ENCODE results near the gene SNAPC1.
"Not testable (repeated sequence)": the region's sequence is repeated elsewhere in the genome, so short reads cannot be mapped to it uniquely, and the experiment has no call there.

The SNAPC1 gene

GRCh38 chr14:61739133-61739532 lies 23.1 kb upstream of the SNAPC1 start:
- H3K4me3 ChIP-seq (ENCODE audit: low read length), result no peak overlapping the region
- no peak for DNase-seq (ENCODE audit: low read depth)
- TF ChIP-seq, protein P1, sequence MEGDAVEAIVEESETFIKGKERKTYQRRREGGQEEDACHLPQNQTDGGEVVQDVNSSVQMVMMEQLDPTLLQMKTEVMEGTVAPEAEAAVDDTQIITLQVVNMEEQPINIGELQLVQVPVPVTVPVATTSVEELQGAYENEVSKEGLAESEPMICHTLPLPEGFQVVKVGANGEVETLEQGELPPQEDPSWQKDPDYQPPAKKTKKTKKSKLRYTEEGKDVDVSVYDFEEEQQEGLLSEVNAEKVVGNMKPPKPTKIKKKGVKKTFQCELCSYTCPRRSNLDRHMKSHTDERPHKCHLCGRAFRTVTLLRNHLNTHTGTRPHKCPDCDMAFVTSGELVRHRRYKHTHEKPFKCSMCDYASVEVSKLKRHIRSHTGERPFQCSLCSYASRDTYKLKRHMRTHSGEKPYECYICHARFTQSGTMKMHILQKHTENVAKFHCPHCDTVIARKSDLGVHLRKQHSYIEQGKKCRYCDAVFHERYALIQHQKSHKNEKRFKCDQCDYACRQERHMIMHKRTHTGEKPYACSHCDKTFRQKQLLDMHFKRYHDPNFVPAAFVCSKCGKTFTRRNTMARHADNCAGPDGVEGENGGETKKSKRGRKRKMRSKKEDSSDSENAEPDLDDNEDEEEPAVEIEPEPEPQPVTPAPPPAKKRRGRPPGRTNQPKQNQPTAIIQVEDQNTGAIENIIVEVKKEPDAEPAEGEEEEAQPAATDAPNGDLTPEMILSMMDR (conservative IDR thresholded peaks at IDR 0.05; ENCODE audit: low read length), result no peak

GRCh38 chr14:61742371-61742770 lies 19.8 kb upstream of the SNAPC1 start:
- H3K4me3 ChIP-seq (ENCODE audit: low read length), result no peak overlapping the region
- DNase-seq (ENCODE audit: low read depth), result no peak
- TF ChIP-seq, protein P1 (conservative IDR thresholded peaks at IDR 0.05; ENCODE audit: low read length), result no peak

GRCh38 chr14:61744238-61744637 lies 18.0 kb upstream of the SNAPC1 start:
- no peak overlapping the region for H3K4me3 ChIP-seq (ENCODE audit: low read length)
- TF ChIP-seq, protein P1 (conservative IDR thresholded peaks at IDR 0.05; ENCODE audit: low read length), result no peak
- no peak for DNase-seq (ENCODE audit: low read depth)

DNA sequence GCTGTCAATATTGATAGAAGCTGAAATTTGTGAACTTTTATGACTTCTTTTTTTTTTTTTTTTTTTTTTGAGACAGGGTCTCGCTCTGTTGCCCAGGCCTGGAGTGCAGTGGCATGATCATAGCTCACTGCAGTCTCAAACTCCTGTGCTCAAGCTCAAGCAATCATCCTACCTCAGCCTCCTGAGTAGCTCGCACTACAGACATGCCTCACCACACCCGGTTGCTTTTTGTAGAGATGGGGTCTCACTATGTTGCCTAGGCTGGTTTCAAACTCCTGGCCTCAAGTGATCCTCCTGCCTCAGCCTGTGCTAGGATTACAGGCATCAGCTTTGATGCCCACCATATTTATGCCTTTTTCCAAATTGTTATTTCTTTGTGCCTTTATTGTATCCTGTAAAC lies 15.9 kb upstream of the SNAPC1 start:
- DNase-seq (ENCODE audit: low read depth); H3K4me3 ChIP-seq (ENCODE audit: low read length): not testable (repeated sequence)

DNA sequence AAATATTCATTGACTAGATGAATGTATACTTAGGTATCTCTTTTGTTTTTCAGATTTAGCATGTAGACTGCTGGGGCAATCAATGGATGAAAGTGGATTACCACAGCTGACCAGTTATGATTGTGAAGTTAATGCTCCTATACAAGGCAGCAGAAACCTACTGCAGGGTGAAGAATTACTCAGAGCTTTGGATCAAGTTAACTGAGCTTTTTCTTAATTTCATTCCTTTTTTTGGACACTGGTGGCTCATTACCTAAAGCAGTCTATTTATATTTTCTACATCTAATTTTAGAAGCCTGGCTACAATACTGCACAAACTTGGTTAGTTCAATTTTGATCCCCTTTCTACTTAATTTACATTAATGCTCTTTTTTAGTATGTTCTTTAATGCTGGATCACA lies 15.3 kb upstream of the SNAPC1 start:
- TF ChIP-seq, protein P1 (conservative IDR thresholded peaks at IDR 0.05; ENCODE audit: low read length), result no peak
- no peak overlapping the region for H3K4me3 ChIP-seq (ENCODE audit: low read length)
- DNase-seq (ENCODE audit: low read depth), result no peak

DNA sequence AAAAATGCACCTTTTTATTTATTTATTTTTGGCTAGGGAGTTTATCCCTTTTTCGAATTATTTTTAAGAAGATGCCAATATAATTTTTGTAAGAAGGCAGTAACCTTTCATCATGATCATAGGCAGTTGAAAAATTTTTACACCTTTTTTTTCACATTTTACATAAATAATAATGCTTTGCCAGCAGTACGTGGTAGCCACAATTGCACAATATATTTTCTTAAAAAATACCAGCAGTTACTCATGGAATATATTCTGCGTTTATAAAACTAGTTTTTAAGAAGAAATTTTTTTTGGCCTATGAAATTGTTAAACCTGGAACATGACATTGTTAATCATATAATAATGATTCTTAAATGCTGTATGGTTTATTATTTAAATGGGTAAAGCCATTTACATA lies 14.9 kb upstream of the SNAPC1 start:
- H3K4me3 ChIP-seq (ENCODE audit: low read length), result no peak overlapping the region
- TF ChIP-seq, protein P1 (conservative IDR thresholded peaks at IDR 0.05; ENCODE audit: low read length), result no peak
- no peak for DNase-seq (ENCODE audit: low read depth)

GRCh38 chr14:61749264-61749663 lies 13.0 kb upstream of the SNAPC1 start:
- TF ChIP-seq, protein P1 (conservative IDR thresholded peaks at IDR 0.05; ENCODE audit: low read length), result no peak
- peak; percentile 49 for DNase-seq (ENCODE audit: low read depth)
- peak overlapping the region; percentile 39 for H3K4me3 ChIP-seq (ENCODE audit: low read length)

DNA sequence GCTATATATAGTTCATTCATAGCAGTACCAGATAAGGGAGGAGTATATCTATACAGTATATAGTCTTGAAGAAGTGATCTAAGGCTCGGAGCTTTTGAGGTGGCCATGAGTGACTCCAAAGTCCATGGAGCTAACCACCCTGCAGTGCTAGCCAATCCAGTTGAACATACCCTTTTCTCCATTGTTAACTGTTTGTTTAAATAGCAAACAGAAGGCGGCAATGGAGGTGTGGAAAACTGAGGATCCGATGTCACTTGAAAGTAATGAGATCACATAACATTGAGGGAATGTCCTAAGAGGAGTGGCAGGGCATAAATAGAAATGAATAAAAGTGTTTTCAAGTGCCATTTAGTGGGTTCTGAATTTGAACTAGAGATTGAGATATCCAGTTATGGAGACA lies 12.4 kb upstream of the SNAPC1 start:
- TF ChIP-seq, protein P1 (conservative IDR thresholded peaks at IDR 0.05; ENCODE audit: low read length), result no peak
- peak overlapping the region; percentile 52 for H3K4me3 ChIP-seq (ENCODE audit: low read length)
- DNase-seq (ENCODE audit: low read depth), result no peak

All from AG10803 (cell line).